Left renal pelvis (tissue), 4 donors: Measurements from ENCODE around the gene CCDC197. TPM values are rescaled to one million over a fixed set of nuclear protein-coding genes. Genes with fewer than 3 reads are reported as not detected.

Experiments used
- DNase-seq, 4 donors: peaks; one replicate each; pipeline ENCODE4 v3.0.0-alpha.2; 2013; ENCODE audit warnings: low read depth in 4 of 4, low spot score in 3 of 4
- polyA plus RNA-seq, 4 donors: library from polyadenylated mRNA; unstranded; fragments of 120-200 nt; gene quantifications; one replicate each; pipeline ENCODE4 v1.2.1, GENCODE V29; 2013; ENCODE audit not compliant: insufficient read length in 4 of 4

CCDC197 gene
- polyA plus RNA-seq, 4 donors = not detected

- no peak for DNase-seq
Observed at GRCh38 chr14:93960774-93961438, 36.2 kb upstream of the CCDC197 start.

- DNase-seq = no peak
Observed at GRCh38 chr14:93961620-93962019, 35.5 kb upstream of the CCDC197 start.

GRCh38 chr14:93962701-93963601 lies 34.1 kb upstream of the CCDC197 start:
- DNase-seq = no peak

GRCh38 chr14:93963692-93964091 lies 33.4 kb upstream of the CCDC197 start:
- no peak for DNase-seq

GRCh38 chr14:93964281-93964680 lies 32.8 kb upstream of the CCDC197 start:
- DNase-seq = no peak

GRCh38 chr14:93964820-93965286 lies 32.2 kb upstream of the CCDC197 start:
- no peak for DNase-seq

GRCh38 chr14:93965287-93965821 lies 31.7 kb upstream of the CCDC197 start:
- DNase-seq = no peak

GRCh38 chr14:93965946-93966474 lies 31.1 kb upstream of the CCDC197 start:
- DNase-seq = no peak

- DNase-seq = no peak
Observed at GRCh38 chr14:93967637-93968250, 29.4 kb upstream of the CCDC197 start.

- no peak for DNase-seq
Observed at GRCh38 chr14:93969082-93969828, 27.8 kb upstream of the CCDC197 start.

- no peak for DNase-seq
Observed at GRCh38 chr14:93970585-93970964, 26.5 kb upstream of the CCDC197 start.

- no peak for DNase-seq
Observed at GRCh38 chr14:93970965-93971634, 26.0 kb upstream of the CCDC197 start.

GRCh38 chr14:93971635-93972027 lies 25.5 kb upstream of the CCDC197 start:
- no peak for DNase-seq

- no peak for DNase-seq
Observed at GRCh38 chr14:93972618-93973205, 24.4 kb upstream of the CCDC197 start.

- no peak for DNase-seq
Observed at GRCh38 chr14:93973607-93974006, 23.5 kb upstream of the CCDC197 start.

- no peak for DNase-seq
Observed at GRCh38 chr14:93974299-93974698, 22.8 kb upstream of the CCDC197 start.

- no peak for DNase-seq
Observed at GRCh38 chr14:93974833-93975232, 22.3 kb upstream of the CCDC197 start.

- DNase-seq = no peak
Observed at GRCh38 chr14:93975791-93976476, 21.2 kb upstream of the CCDC197 start.
